Lung (tissue), 12 donors: Measurements from ENCODE around the gene SH3GLB1. TPM values are rescaled to one million over a fixed set of nuclear protein-coding genes. Genes with fewer than 3 reads are reported as not detected.

Experiments
- ATAC-seq: fragments of 200-7000 bp; cut with Tn5 transposase; one replicate; pipeline ENCODE4 v1.9.1; 2020; ENCODE audit warnings: moderate number of reproducible peaks; ENCODE audit not compliant: insufficient read depth, low FRiP score
- DNase-seq, 3 donors: peaks; one replicate each; pipeline ENCODE4 v3.0.0-alpha.2; 2013 to 2017
- H3K27ac ChIP-seq, 2 donors: one replicate each; pipeline ENCODE4 v1.5.1; 2013; ENCODE audit warnings: mild to moderate bottlenecking in 2 of 2, moderate library complexity in 2 of 2, control low read depth in 1 of 2, inconsistent platforms in 1 of 2, low read depth in 1 of 2, low read length in 1 of 2
- H3K27me3 ChIP-seq, 3 donors: one replicate each; pipeline ENCODE4 v1.5.1; 2013; ENCODE audit warnings: low read length in 2 of 3; ENCODE audit not compliant: control insufficient read depth in 3 of 3, insufficient read depth in 3 of 3
- H3K36me3 ChIP-seq, 4 donors: one replicate each; pipeline ENCODE4 v1.5.1; 2013; ENCODE audit warnings: low read length in 4 of 4, mild to moderate bottlenecking in 1 of 4, moderate library complexity in 1 of 4; ENCODE audit not compliant: control insufficient read depth in 4 of 4, insufficient read depth in 4 of 4
- H3K4me1 ChIP-seq, 5 donors: one replicate each; pipeline ENCODE4 v1.5.1; 2013; ENCODE audit warnings: low read length in 5 of 5, mild to moderate bottlenecking in 2 of 5, moderate library complexity in 1 of 5; ENCODE audit not compliant: control insufficient read depth in 5 of 5, insufficient read depth in 5 of 5
- H3K4me3 ChIP-seq: one replicate; pipeline ENCODE4 v1.5.1; 2013; ENCODE audit warnings: mild to moderate bottlenecking, control low read depth, moderate library complexity
- H3K9ac ChIP-seq, 2 donors: one replicate each; pipeline ENCODE4 v1.5.1; 2013; ENCODE audit warnings: low read length in 2 of 2, control low read depth in 1 of 2; ENCODE audit not compliant: insufficient read depth in 1 of 2
- H3K9me3 ChIP-seq, 4 donors: one replicate each; pipeline ENCODE4 v1.5.1; 2013; ENCODE audit warnings: low read length in 3 of 4, mild to moderate bottlenecking in 1 of 4, moderate library complexity in 1 of 4; ENCODE audit not compliant: control insufficient read depth in 4 of 4, insufficient read depth in 3 of 4
- CTCF ChIP-seq: IDR thresholded peaks from 2 replicates; pipeline ENCODE4 v1.5.1; 2012; ENCODE audit warnings: mild to moderate bottlenecking; ENCODE audit errors: control extremely low read depth, extremely low read depth
- WGBS, 2 donors: extraction: QIAGEN DNeasy Blood & Tissue Kit; methylation state at CpG; one replicate each; pipeline ENCODE4 v1.1.7; 2013; 5-methylcytosine and 5-hydroxymethylcytosine counted together
- polyA plus RNA-seq, 2 donors: library from polyadenylated mRNA; stranded (reverse); fragments of 200-250 nt; gene quantifications; one replicate each; pipeline ENCODE4 v1.2.1, GENCODE V29; 2013
- total RNA-seq, 2 donors: library from RNA; depleted of rRNA in 1 of 2; stranded (reverse); fragments of >200 nt in 1 of 2; gene quantifications; one replicate each; pipeline ENCODE4 v1.2.1, GENCODE V29; 2014 to 2021
- donor health status: control.
- donor health status: control.
- donor health status: Bipolar disorder and iron deficiency.
- donor health status: healthy.
- donor health status: DM: yes; HTN: yes; CAD: no.

SH3GLB1 gene
- total and polyA plus RNA-seq, 4 donors, result 26.9 to 81.0 (median 69.5) TPM

DNA sequence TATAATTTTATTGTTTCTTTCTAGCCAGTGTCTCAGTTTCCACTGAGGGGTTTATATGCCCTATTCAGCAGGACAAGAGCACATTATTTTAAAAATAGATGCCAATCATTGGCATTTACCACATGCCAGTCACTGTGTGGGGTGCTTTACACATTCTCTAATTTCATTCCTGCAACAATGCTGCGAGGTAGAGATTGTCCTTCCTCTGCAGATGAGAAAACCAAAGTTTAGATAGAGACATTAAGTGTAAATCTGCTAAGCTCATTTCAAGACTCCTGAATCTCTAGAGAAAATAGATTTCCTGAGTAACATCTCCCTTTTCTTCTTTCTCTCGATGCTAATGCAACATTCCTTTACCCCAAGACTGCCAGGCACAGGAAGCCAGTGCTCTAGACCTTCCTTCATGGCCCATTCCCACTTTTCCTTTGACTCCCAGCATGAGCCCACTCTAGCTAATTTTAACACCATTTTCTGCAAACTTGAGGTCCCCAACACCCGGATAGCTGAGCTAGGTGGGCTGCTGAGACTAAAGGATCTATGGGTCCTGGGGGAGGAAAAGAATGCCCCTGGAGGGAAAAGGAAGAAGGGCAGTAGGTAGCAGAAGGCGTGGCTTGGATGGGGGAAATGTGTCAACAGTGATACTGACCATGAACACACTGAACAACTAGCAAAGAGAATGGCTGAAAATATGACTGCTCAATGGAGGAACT is 50.0 kb downstream of the SH3GLB1 start:
- peaks cover 0 to 2% (median 0%) of the 10 kb centered on the region in 4 donors for H3K9me3 ChIP-seq

DNA sequence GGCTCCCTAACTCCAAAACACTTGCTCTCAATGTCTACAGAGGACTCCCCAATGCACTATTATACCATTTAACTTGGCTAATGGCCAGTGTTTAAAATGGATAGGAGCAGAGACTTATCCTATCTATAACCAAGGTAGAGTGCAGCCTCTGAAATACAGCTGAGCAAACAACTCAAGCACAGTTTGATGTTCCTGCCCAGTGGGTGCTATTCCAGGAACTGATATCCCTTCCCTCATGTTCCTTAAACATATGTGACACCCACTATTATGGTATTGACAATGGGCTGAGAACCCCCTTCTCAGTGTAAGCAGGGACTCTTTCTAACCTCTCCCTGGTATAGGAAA is 51.7 kb downstream of the SH3GLB1 start:
- Histone ChIP-seq H3K4me1 (peaks cover 0 to 9% (median 3%) of the 10 kb centered on the region in 5 donors), H3K36me3 (no peaks in the 10 kb centered on the region), H3K9me3 (peaks cover 0 to 2% (median 0%) of the 10 kb centered on the region in 4 donors), H3K9ac (no peak overlapping the region), H3K4me3 (no peak overlapping the region), H3K27me3 (no peaks in the 10 kb centered on the region), H3K27ac (no peak overlapping the region)
- ATAC-seq (no peak), DNase-seq (no peak)
- no peak for TF ChIP-seq CTCF

More for the DNA sequence above, 50.0 kb downstream of the SH3GLB1 start:
- no peak for TF ChIP-seq CTCF
- H3K27ac ChIP-seq, result no peak overlapping the region
- H3K4me3 ChIP-seq, result no peak overlapping the region
- WGBS, 2 donors, result 77 to 81% methylated on average over 4 of the region's 4 CpGs
- DNase-seq (no peak), ATAC-seq (no peak)
- H3K9ac ChIP-seq, result no peak overlapping the region
- H3K36me3 ChIP-seq, result no peaks in the 10 kb centered on the region
- peaks cover 0 to 9% (median 6%) of the 10 kb centered on the region in 5 donors for H3K4me1 ChIP-seq
- H3K27me3 ChIP-seq, result no peaks in the 10 kb centered on the region

DNA sequence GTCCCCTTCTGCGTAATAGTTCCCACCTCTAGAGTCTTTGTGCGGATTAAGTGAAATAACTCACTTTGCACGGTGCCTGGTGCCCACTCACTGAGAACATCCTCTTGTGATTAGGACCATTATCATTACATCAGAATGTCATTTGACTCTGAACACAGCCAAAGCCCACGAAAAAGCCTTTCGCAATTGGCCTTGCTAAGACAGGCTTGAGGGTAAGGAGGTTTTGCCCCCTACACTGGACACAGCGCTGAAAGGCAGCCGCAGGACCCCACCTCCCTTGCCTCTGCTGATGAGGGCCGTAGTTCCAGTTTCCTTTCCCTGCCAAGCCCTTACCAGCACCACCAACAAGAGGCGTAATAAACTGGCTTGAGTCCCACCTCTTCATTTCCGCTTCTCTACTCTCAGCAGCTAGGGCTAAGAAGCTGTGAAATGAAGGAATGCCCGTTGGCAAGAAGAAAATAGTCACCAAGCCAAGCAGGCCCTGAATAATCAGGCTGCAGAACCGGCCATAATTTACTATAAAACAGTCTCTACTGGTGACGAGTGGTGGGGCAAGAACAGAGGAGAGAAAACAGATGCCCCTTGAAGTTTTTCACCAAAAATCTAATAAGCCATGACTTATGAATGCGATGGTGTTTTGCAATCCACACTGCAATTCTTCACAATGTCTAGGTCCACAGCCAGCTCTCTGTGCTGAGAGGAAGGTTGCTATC is 53.1 kb downstream of the SH3GLB1 start:
- Histone ChIP-seq H3K4me3 (no peak overlapping the region), H3K4me1 (peaks cover 0 to 9% (median 3%) of the 10 kb centered on the region in 5 donors), H3K9ac (no peak overlapping the region), H3K9me3 (peaks cover 0 to 2% (median 0%) of the 10 kb centered on the region in 4 donors), H3K27ac (peak overlapping the region in 1 of 2 donors; percentile 40), H3K36me3 (no peaks in the 10 kb centered on the region), H3K27me3 (no peaks in the 10 kb centered on the region)
- DNase-seq, result peak; percentile 66 to 94 (median 88)
- no peak for TF ChIP-seq CTCF
- WGBS, 2 donors, result 64 to 73% methylated on average over 14 of the region's 14 CpGs
- peak; percentile 60 for ATAC-seq
